Esophagus squamous epithelium (tissue), 4 donors: ENCODE measurements around the gene TRAK1.

ENCODE experiments used
- POLR2A ChIP-seq, 4 donors: fragments of 450-650 bp; IDR thresholded peaks; one replicate each; pipeline ENCODE4 v1.6.1; 2017; ENCODE audit warnings: antibody characterized with exemption in 4 of 4, mild to moderate bottlenecking in 4 of 4, moderate library complexity in 3 of 4
- TF ChIP-seq, protein P1 (sequence below), 6 experiments: fragments of 450-650 bp in 4 of 6; fragments of 200-600 bp in 2 of 6; sonication (generic) in 2 of 6; IDR thresholded peaks; one replicate each; pipeline ENCODE4 v1.5.1; 2016 to 2019; ENCODE audit warnings: antibody characterized with exemption in 6 of 6, mild to moderate bottlenecking in 4 of 6, moderate library complexity in 4 of 6

DNA sequence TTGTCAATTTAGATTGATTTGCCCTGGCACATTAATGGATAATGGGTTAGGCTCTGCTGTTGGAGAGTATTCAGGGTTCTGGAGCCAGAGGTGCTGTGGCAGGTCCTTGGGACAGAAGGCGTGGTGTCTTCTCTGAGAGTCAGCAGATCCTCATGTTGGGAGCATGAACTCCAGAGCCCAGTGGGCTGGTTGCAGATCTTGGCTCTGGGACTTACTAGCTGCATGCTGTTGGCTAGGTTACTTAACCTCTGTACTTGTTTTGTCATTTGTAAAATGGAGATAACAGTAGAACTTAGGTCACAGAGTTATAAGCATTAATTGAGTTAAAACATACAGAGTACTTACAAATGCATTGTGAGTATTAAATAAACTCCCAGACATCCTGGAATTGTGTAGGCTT is 97.2 kb downstream of the TRAK1 start:
- TF ChIP-seq, protein P1, sequence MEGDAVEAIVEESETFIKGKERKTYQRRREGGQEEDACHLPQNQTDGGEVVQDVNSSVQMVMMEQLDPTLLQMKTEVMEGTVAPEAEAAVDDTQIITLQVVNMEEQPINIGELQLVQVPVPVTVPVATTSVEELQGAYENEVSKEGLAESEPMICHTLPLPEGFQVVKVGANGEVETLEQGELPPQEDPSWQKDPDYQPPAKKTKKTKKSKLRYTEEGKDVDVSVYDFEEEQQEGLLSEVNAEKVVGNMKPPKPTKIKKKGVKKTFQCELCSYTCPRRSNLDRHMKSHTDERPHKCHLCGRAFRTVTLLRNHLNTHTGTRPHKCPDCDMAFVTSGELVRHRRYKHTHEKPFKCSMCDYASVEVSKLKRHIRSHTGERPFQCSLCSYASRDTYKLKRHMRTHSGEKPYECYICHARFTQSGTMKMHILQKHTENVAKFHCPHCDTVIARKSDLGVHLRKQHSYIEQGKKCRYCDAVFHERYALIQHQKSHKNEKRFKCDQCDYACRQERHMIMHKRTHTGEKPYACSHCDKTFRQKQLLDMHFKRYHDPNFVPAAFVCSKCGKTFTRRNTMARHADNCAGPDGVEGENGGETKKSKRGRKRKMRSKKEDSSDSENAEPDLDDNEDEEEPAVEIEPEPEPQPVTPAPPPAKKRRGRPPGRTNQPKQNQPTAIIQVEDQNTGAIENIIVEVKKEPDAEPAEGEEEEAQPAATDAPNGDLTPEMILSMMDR (IDR thresholded peaks at IDR 0.05) = no peak
- no peak for TF ChIP-seq POLR2A (IDR thresholded peaks at IDR 0.05)
